Neural cell (in vitro differentiated cells): ENCODE data around the gene ARMH1. TPM values are rescaled to one million over a fixed set of nuclear protein-coding genes. Genes with fewer than 3 reads are reported as not detected.

Experiments used
- H2AFZ ChIP-seq: fragments of 200-600, 300-800 bp; sonication (generic), shearing (Covaris generic); 2 replicates; pipeline ENCODE4 v1.6.0; 2014; ENCODE audit warnings: low read depth, mild to moderate bottlenecking, antibody characterized with exemption, low read length, moderate library complexity
- H3F3A ChIP-seq: fragments of 200-600 bp; shearing (Covaris generic); 2 replicates; pipeline ENCODE4 v1.6.1; 2016; ENCODE audit warnings: mild to moderate bottlenecking, moderate library complexity, mixed read lengths, antibody characterized with exemption, low read length; ENCODE audit not compliant: insufficient read depth, poor library complexity, severe bottlenecking
- H3K27ac ChIP-seq: fragments of 200-600, 300-800 bp; sonication (generic), shearing (Covaris generic); 2 replicates; pipeline ENCODE4 v1.5.1; 2014; ENCODE audit warnings: mild to moderate bottlenecking, low read length, moderate library complexity
- H3K27me3 ChIP-seq: fragments of 300-800, 200-600 bp; sonication (generic), shearing (Covaris generic); 2 replicates; pipeline ENCODE4 v1.6.0; 2014; ENCODE audit warnings: mild to moderate bottlenecking, low read depth, low read length, moderate library complexity; ENCODE audit not compliant: insufficient read depth
- H3K36me3 ChIP-seq: fragments of 300-800, 200-600 bp; sonication (generic), shearing (Covaris generic); 2 replicates; pipeline ENCODE4 v1.5.1; 2014; ENCODE audit warnings: mild to moderate bottlenecking, antibody characterized with exemption, low read length, moderate library complexity; ENCODE audit not compliant: insufficient read depth
- H3K4me2 ChIP-seq: fragments of 300-800, 200-600 bp; sonication (generic), shearing (Covaris generic); 2 replicates; pipeline ENCODE4 v1.6.0; 2014; ENCODE audit warnings: mild to moderate bottlenecking, low read length
- H3K4me3 ChIP-seq: fragments of 300-800, 200-600 bp; sonication (generic), shearing (Covaris generic); 2 replicates; pipeline ENCODE4 v1.5.1; 2014; ENCODE audit warnings: mild to moderate bottlenecking, low read length, moderate library complexity
- H3K79me2 ChIP-seq: fragments of 200-600 bp; shearing (Covaris generic); replicated peaks from 2 replicates; pipeline ENCODE4 v1.6.0; 2014; ENCODE audit warnings: mild to moderate bottlenecking, low read length, moderate library complexity; ENCODE audit not compliant: insufficient read depth
- H3K9ac ChIP-seq: fragments of 300-800, 200-600 bp; sonication (generic), shearing (Covaris generic); 2 replicates; pipeline ENCODE4 v1.6.1; 2016; ENCODE audit warnings: mild to moderate bottlenecking, low read length, mixed read lengths
- H3K9me2 ChIP-seq: fragments of 200-600 bp; shearing (Covaris generic); 2 replicates; pipeline ENCODE4 v1.6.1; 2016; ENCODE audit warnings: mild to moderate bottlenecking, low read length, mixed read lengths; ENCODE audit not compliant: insufficient read depth
- H3K9me3 ChIP-seq: fragments of 200-600, 300-800 bp; sonication (generic), shearing (Covaris generic); 2 replicates; pipeline ENCODE4 v1.6.1; 2016; ENCODE audit warnings: mild to moderate bottlenecking, mixed run types, low read length, moderate library complexity, mixed read lengths
- H4K20me1 ChIP-seq: fragments of 200-600 bp; shearing (Covaris generic); 2 replicates; pipeline ENCODE4 v1.6.1; 2016; ENCODE audit warnings: mild to moderate bottlenecking, mixed run types; ENCODE audit not compliant: insufficient read depth
- CTCF ChIP-seq: fragments of 450-650 bp; IDR thresholded peaks from 2 replicates; pipeline ENCODE4 v1.5.1; 2014; ENCODE audit warnings: antibody characterized with exemption, mild to moderate bottlenecking, moderate library complexity; ENCODE audit not compliant: poor library complexity, severe bottlenecking
- EP300 ChIP-seq: fragments of 450-650 bp; conservative IDR thresholded peaks from 2 replicates; pipeline ENCODE4 v1.6.1; 2014; ENCODE audit warnings: antibody characterized with exemption, mild to moderate bottlenecking, moderate library complexity; ENCODE audit not compliant: poor library complexity, severe bottlenecking
- EZH2 ChIP-seq: fragments of 200-600, 300-800 bp; shearing (Covaris generic), sonication (generic); IDR thresholded peaks from 2 replicates; pipeline ENCODE4 v1.6.1; 2014; ENCODE audit warnings: antibody characterized with exemption, low read length, borderline replicate concordance, mild to moderate bottlenecking; ENCODE audit not compliant: insufficient read depth, poor library complexity, severe bottlenecking
- MXI1 ChIP-seq: fragments of 450-650 bp; conservative IDR thresholded peaks from 2 replicates; pipeline ENCODE4 v1.6.1; 2014; ENCODE audit warnings: antibody characterized with exemption, mild to moderate bottlenecking; ENCODE audit not compliant: poor library complexity, severe bottlenecking
- POLR2AphosphoS5 ChIP-seq: IDR thresholded peaks from 2 replicates; pipeline ENCODE4 v1.6.1; 2012
- RAD21 ChIP-seq: fragments of 450-650 bp; conservative IDR thresholded peaks from 2 replicates; pipeline ENCODE4 v1.6.1; 2014; ENCODE audit warnings: antibody characterized with exemption, mild to moderate bottlenecking, moderate library complexity
- SMC3 ChIP-seq: fragments of 450-650 bp; conservative IDR thresholded peaks from 2 replicates; pipeline ENCODE4 v1.6.1; 2014; ENCODE audit warnings: antibody characterized with exemption, mild to moderate bottlenecking, moderate library complexity; ENCODE audit not compliant: poor library complexity
- TAF1 ChIP-seq: IDR thresholded peaks from 2 replicates; pipeline ENCODE4 v1.6.1; 2012; ENCODE audit warnings: low read depth
- polyA plus RNA-seq: library from polyadenylated mRNA; depleted of rRNA; stranded (reverse); fragments of >200 nt; gene quantifications from 2 replicates; pipeline ENCODE4 v1.2.3, GENCODE V29; 2014
- TF ChIP-seq, protein P1 (sequence below): IDR thresholded peaks from 2 replicates; pipeline ENCODE4 v1.6.1; 2012; ENCODE audit warnings: borderline replicate concordance

Gene ARMH1
- polyA plus RNA-seq, 1 donor from 2014 or later: 105 TPM

- H4K20me1 ChIP-seq: no peaks in the 10 kb centered on the region
Observed at GRCh38 chr1:44689447-44689765, 14.9 kb downstream of the ARMH1 start.

GRCh38 chr1:44693159-44693558, 18.6 kb downstream of the ARMH1 start:
- Histone ChIP-seq H3K27ac (no peak overlapping the region), H3K9me3 (no peaks in the 10 kb centered on the region)

More at GRCh38 chr1:44689447-44689765, 14.9 kb downstream of the ARMH1 start:
- H3K9me2 ChIP-seq: no peaks in the 10 kb centered on the region
- TF ChIP-seq, protein P1, sequence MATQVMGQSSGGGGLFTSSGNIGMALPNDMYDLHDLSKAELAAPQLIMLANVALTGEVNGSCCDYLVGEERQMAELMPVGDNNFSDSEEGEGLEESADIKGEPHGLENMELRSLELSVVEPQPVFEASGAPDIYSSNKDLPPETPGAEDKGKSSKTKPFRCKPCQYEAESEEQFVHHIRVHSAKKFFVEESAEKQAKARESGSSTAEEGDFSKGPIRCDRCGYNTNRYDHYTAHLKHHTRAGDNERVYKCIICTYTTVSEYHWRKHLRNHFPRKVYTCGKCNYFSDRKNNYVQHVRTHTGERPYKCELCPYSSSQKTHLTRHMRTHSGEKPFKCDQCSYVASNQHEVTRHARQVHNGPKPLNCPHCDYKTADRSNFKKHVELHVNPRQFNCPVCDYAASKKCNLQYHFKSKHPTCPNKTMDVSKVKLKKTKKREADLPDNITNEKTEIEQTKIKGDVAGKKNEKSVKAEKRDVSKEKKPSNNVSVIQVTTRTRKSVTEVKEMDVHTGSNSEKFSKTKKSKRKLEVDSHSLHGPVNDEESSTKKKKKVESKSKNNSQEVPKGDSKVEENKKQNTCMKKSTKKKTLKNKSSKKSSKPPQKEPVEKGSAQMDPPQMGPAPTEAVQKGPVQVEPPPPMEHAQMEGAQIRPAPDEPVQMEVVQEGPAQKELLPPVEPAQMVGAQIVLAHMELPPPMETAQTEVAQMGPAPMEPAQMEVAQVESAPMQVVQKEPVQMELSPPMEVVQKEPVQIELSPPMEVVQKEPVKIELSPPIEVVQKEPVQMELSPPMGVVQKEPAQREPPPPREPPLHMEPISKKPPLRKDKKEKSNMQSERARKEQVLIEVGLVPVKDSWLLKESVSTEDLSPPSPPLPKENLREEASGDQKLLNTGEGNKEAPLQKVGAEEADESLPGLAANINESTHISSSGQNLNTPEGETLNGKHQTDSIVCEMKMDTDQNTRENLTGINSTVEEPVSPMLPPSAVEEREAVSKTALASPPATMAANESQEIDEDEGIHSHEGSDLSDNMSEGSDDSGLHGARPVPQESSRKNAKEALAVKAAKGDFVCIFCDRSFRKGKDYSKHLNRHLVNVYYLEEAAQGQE: no peak
- TF ChIP-seq MXI1: no peak
- H3K27me3 ChIP-seq: no peaks in the 10 kb centered on the region
- H3K4me3 ChIP-seq: no peak overlapping the region
- no peak overlapping the region for H2AFZ ChIP-seq
- no peak overlapping the region for H3K9ac ChIP-seq
- H3K4me2 ChIP-seq: no peak overlapping the region
- no peaks in the 10 kb centered on the region for H3K79me2 ChIP-seq
- no peaks in the 10 kb centered on the region for H3K36me3 ChIP-seq
- no peaks in the 10 kb centered on the region for H3F3A ChIP-seq
- H3K9me3 ChIP-seq: no peaks in the 10 kb centered on the region
- H3K27ac ChIP-seq: no peak overlapping the region

GRCh38 chr1:44693900-44694299, 19.4 kb downstream of the ARMH1 start:
- Histone ChIP-seq H4K20me1 (no peaks in the 10 kb centered on the region), H3K9me3 (no peaks in the 10 kb centered on the region), H3K9ac (no peak overlapping the region), H3K79me2 (no peaks in the 10 kb centered on the region), H3K27ac (no peak overlapping the region), H3K4me3 (no peak overlapping the region), H3K4me2 (no peak overlapping the region), H3K36me3 (no peaks in the 10 kb centered on the region), H3K9me2 (no peaks in the 10 kb centered on the region), H3F3A (no peaks in the 10 kb centered on the region), H3K27me3 (no peaks in the 10 kb centered on the region), H2AFZ (no peak overlapping the region)
- TF ChIP-seq SMC3 (no peak), RAD21 (no peak), POLR2AphosphoS5 (no peak), MXI1 (no peak), EZH2 (no peak), TAF1 (no peak), CTCF (no peak)
- TF ChIP-seq, protein P1: no peak

More at GRCh38 chr1:44693159-44693558, 18.6 kb downstream of the ARMH1 start:
- Histone ChIP-seq H3K9me2 (no peaks in the 10 kb centered on the region), H3K4me2 (no peak overlapping the region), H2AFZ (no peak overlapping the region), H3K4me3 (no peak overlapping the region), H3K27me3 (no peaks in the 10 kb centered on the region), H3K36me3 (no peaks in the 10 kb centered on the region), H4K20me1 (no peaks in the 10 kb centered on the region), H3K9ac (no peak overlapping the region), H3K79me2 (no peaks in the 10 kb centered on the region), H3F3A (no peaks in the 10 kb centered on the region)
- TF ChIP-seq EP300 (no peak), EZH2 (no peak), TAF1 (no peak), MXI1 (no peak), SMC3 (no peak)
